CD14-positive monocyte (primary cell): ENCODE data around the gene BANP. TPM values are rescaled to one million over a fixed set of nuclear protein-coding genes. Genes with fewer than 3 reads are reported as not detected.
A peak's percentile ranks its signal among the peaks of the same experiment; 100 is the strongest.

ENCODE experiments used
- DNase-seq, 3 donors: peaks; one replicate each; pipeline ENCODE4 v3.0.0-alpha.2; 2011 to 2022
- H2AFZ ChIP-seq: 2 replicates; pipeline ENCODE4 v1.6.0; 2012; ENCODE audit warnings: mild to moderate bottlenecking, low read depth, low read length, inconsistent platforms; ENCODE audit not compliant: insufficient read depth, poor library complexity, severe bottlenecking
- H3K27ac ChIP-seq, 2 donors: 1 replicate in 1 of 2; 2 replicates in 1 of 2; pipeline ENCODE4 v1.5.1; 2012 to 2013; ENCODE audit warnings: low read length in 2 of 2, control low read depth in 1 of 2, inconsistent platforms in 1 of 2, low read depth in 1 of 2, mild to moderate bottlenecking in 1 of 2
- H3K27me3 ChIP-seq, 2 donors: one replicate each; pipeline versions ENCODE4 v1.6.0 to v1.6.1; 2011 to 2013; ENCODE audit warnings: low read length in 2 of 2; ENCODE audit not compliant: control insufficient read depth in 2 of 2, insufficient read depth in 2 of 2
- H3K36me3 ChIP-seq, 2 donors: replicated peaks in 1 of 2; 1 replicate in 1 of 2; 2 replicates in 1 of 2; pipeline versions ENCODE4 v1.5.1 to v1.6.1; 2012 to 2013; ENCODE audit warnings: low read length in 2 of 2, control low read depth in 1 of 2, inconsistent platforms in 1 of 2, mild to moderate bottlenecking in 1 of 2; ENCODE audit not compliant: insufficient read depth in 2 of 2, control insufficient read depth in 1 of 2
- H3K4me1 ChIP-seq, 2 donors: 1 replicate in 1 of 2; 2 replicates in 1 of 2; pipeline versions ENCODE4 v1.5.1 to v1.6.1; 2012 to 2013; ENCODE audit warnings: low read length in 2 of 2, control low read depth in 1 of 2, inconsistent platforms in 1 of 2, mild to moderate bottlenecking in 1 of 2, moderate library complexity in 1 of 2; ENCODE audit not compliant: insufficient read depth in 2 of 2, control insufficient read depth in 1 of 2
- H3K4me2 ChIP-seq: replicated peaks from 2 replicates; pipeline ENCODE3; 2012; ENCODE audit warnings: low read length, moderate library complexity, mild to moderate bottlenecking; ENCODE audit not compliant: poor library complexity, severe bottlenecking; ENCODE audit errors: extremely low read depth
- H3K4me3 ChIP-seq, 3 experiments: fragments of 200-600 bp in 1 of 3; sonication (generic) in 1 of 3; replicated peaks in 1 of 3; 1 replicate in 2 of 3; 2 replicates in 1 of 3; pipeline ENCODE4 v1.5.1; 2011 to 2013; ENCODE audit warnings: low read length in 3 of 3, mild to moderate bottlenecking in 3 of 3, control low read depth in 2 of 3, low read depth in 2 of 3, inconsistent platforms in 1 of 3, moderate library complexity in 1 of 3
- H3K79me2 ChIP-seq: 2 replicates; pipeline ENCODE4 v1.6.0; 2012; ENCODE audit warnings: mild to moderate bottlenecking, control low read depth, inconsistent platforms, low read length, moderate library complexity; ENCODE audit not compliant: insufficient read depth
- H3K9ac ChIP-seq: 2 replicates; pipeline ENCODE4 v1.6.0; 2017; ENCODE audit warnings: low read length, mild to moderate bottlenecking; ENCODE audit not compliant: insufficient read depth, poor library complexity, severe bottlenecking
- H3K9me3 ChIP-seq, 2 donors: replicated peaks in 1 of 2; 1 replicate in 1 of 2; 2 replicates in 1 of 2; pipeline versions ENCODE4 v1.5.1 to v1.6.1; 2012 to 2013; ENCODE audit warnings: low read length in 2 of 2, control low read depth in 1 of 2; ENCODE audit not compliant: control insufficient read depth in 1 of 2, insufficient read depth in 1 of 2
- H4K20me1 ChIP-seq: 2 replicates; pipeline ENCODE4 v1.6.0; 2012; ENCODE audit warnings: mild to moderate bottlenecking, low read length, control low read depth, moderate library complexity; ENCODE audit not compliant: insufficient read depth
- H3K27ac Mint-ChIP-seq, 7 donors: one replicate each; pipeline ENCODE4 v1.8.0; 2020; ENCODE audit warnings: mild to moderate bottlenecking in 7 of 7, mixed read lengths in 7 of 7, moderate library complexity in 6 of 7, inconsistent platforms in 2 of 7
- H3K27me3 Mint-ChIP-seq, 3 donors: one replicate each; pipeline ENCODE4 v1.8.0; 2021 to 2022; ENCODE audit warnings: low read depth in 3 of 3, mild to moderate bottlenecking in 3 of 3, mixed read lengths in 3 of 3, moderate library complexity in 3 of 3, inconsistent platforms in 1 of 3
- H3K36me3 Mint-ChIP-seq, 2 donors: one replicate each; pipeline ENCODE4 v1.8.0; 2020; ENCODE audit warnings: mixed read lengths in 2 of 2, inconsistent platforms in 1 of 2, mild to moderate bottlenecking in 1 of 2
- H3K4me1 Mint-ChIP-seq: one replicate; pipeline ENCODE4 v1.8.0; 2020; ENCODE audit warnings: mild to moderate bottlenecking, mixed read lengths
- H3K4me3 Mint-ChIP-seq, 2 donors: one replicate each; pipeline ENCODE4 v1.8.0; 2020; ENCODE audit warnings: mild to moderate bottlenecking in 2 of 2, mixed read lengths in 2 of 2, moderate library complexity in 1 of 2
- H3K9me3 Mint-ChIP-seq, 7 donors: one replicate each; pipeline ENCODE4 v1.8.0; 2020 to 2022; ENCODE audit warnings: mixed read lengths in 7 of 7, mild to moderate bottlenecking in 6 of 7, moderate library complexity in 6 of 7, inconsistent platforms in 2 of 7
- WGBS: methylation state at CpG from one replicate; pipeline ENCODE4 v1.1.5; 2013; ENCODE audit warnings: missing lambda C conversion rate; ENCODE audit not compliant: insufficient coverage; 5-methylcytosine and 5-hydroxymethylcytosine counted together
- intact Hi-C, 2 donors: fragments of 100-400 bp; cut with micrococcal nuclease; formaldehyde crosslinking; loops; one replicate each; pipeline versions ENCODE4 v1.15.0 to v1.15.1; 2023
- polyA plus RNA-seq, 3 donors: library from polyadenylated mRNA; depleted of rRNA in 1 of 3; unstranded in 2 of 3; stranded (reverse) in 1 of 3; fragments of 300-500 nt in 2 of 3; fragments of >200 nt in 1 of 3; fragmentation: Illumina TruSeq in 2 of 3; gene quantifications; 1 replicate in 2 of 3; 2 replicates in 1 of 3; pipeline ENCODE4 v1.2.3, GENCODE V29; 2012 to 2021
- TF ChIP-seq, protein P1 (sequence below): fragments of 200-600 bp; IDR thresholded peaks from one replicate; pipeline ENCODE4 v1.8.0; 2022; ENCODE audit warnings: antibody characterized with exemption, mild to moderate bottlenecking

The BANP gene
- polyA plus RNA-seq, 3 donors = 10.1 to 40.9 (median 11.7) TPM

DNA sequence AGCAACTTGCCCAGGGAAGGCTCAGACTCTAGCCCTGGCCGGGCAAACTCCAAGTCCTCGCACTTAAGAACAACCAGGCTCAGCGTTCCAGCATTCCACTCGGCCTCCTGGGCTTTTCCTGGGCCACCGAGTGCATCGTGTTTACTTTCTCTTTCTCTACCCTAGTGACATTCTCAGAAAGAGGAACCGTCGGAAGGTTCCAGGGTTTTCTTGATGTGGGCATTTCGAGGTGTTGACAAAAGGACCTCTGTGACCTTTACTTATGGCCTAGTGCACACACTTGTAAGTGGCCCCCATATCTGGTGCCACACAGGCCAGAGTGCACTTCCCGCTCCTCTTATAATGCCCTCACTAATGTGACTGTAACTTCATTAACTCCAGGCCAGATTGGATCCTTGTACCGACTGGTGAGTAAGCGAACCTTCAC is 3.1 kb upstream of the BANP start:
- TF ChIP-seq, protein P1, sequence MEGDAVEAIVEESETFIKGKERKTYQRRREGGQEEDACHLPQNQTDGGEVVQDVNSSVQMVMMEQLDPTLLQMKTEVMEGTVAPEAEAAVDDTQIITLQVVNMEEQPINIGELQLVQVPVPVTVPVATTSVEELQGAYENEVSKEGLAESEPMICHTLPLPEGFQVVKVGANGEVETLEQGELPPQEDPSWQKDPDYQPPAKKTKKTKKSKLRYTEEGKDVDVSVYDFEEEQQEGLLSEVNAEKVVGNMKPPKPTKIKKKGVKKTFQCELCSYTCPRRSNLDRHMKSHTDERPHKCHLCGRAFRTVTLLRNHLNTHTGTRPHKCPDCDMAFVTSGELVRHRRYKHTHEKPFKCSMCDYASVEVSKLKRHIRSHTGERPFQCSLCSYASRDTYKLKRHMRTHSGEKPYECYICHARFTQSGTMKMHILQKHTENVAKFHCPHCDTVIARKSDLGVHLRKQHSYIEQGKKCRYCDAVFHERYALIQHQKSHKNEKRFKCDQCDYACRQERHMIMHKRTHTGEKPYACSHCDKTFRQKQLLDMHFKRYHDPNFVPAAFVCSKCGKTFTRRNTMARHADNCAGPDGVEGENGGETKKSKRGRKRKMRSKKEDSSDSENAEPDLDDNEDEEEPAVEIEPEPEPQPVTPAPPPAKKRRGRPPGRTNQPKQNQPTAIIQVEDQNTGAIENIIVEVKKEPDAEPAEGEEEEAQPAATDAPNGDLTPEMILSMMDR = no peak
- intact Hi-C loops = no loop called here
- Histone ChIP-seq H3K79me2 (peaks cover 16% of the 10 kb centered on the region), H2AFZ (peak overlapping the region; percentile 85), H3K4me2 (peak overlapping the region; percentile 75), H3K36me3 (no peaks in the 10 kb centered on the region), H3K4me3 (peak overlapping the region; percentile 24 to 67 (median 25)), H3K27ac (peak overlapping the region; percentile 82 to 97), H4K20me1 (no peaks in the 10 kb centered on the region), H3K27me3 (no peaks in the 10 kb centered on the region), H3K9me3 (no peaks in the 10 kb centered on the region), H3K9ac (peak overlapping the region; percentile 73), H3K4me1 (peaks cover 50 to 63% of the 10 kb centered on the region in 2 donors)
- H3K36me3 Mint-ChIP-seq = peaks cover 4 to 6% of the 10 kb centered on the region in 2 donors
- peak overlapping the region; percentile 70 to 87 for H3K4me3 Mint-ChIP-seq
- 59% methylated on average over 5 of the region's 12 CpGs for WGBS
- H3K27me3 Mint-ChIP-seq = peaks cover 0 to 2% (median 2%) of the 10 kb centered on the region in 3 donors
- H3K9me3 Mint-ChIP-seq = no peaks in the 10 kb centered on the region
- peak overlapping the region; percentile 94 to 98 (median 97) for H3K27ac Mint-ChIP-seq
- DNase-seq = peak; percentile 69 to 83 (median 80)
- peaks cover 50% of the 10 kb centered on the region for H3K4me1 Mint-ChIP-seq

DNA sequence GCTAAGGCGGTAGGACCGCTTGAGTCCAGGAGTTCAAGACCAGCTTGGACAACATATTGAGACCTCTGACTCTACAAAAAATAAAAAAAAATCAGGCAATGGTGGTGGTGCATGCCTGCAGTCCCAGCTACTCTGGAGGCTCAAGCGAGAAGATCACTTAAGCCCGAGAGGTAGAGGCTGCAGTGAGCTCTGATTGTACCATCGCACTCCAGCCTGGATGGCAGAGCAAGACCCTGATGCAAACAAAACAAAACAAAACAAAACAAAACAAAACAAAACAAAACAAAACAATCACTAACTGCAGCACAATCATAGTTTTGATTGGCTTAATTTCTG is 2.5 kb upstream of the BANP start:
- Histone ChIP-seq H3K79me2 (peaks cover 19% of the 10 kb centered on the region), H3K27me3 (no peaks in the 10 kb centered on the region), H3K4me2 (peak overlapping the region; percentile 75), H3K9me3 (no peaks in the 10 kb centered on the region), H3K36me3 (no peaks in the 10 kb centered on the region), H3K27ac (peak overlapping the region; percentile 82 to 97), H3K9ac (no peak overlapping the region), H3K4me3 (no peak overlapping the region), H4K20me1 (no peaks in the 10 kb centered on the region), H3K4me1 (peaks cover 56 to 68% of the 10 kb centered on the region in 2 donors), H2AFZ (no peak overlapping the region)
- no peaks in the 10 kb centered on the region for H3K9me3 Mint-ChIP-seq
- intact Hi-C loops = no loop called here
- peaks cover 6 to 9% of the 10 kb centered on the region in 2 donors for H3K36me3 Mint-ChIP-seq
- no peak for DNase-seq
- peaks cover 0 to 2% (median 2%) of the 10 kb centered on the region in 3 donors for H3K27me3 Mint-ChIP-seq
- no peak overlapping the region for H3K4me3 Mint-ChIP-seq
- peak overlapping the region; percentile 94 to 98 (median 97) for H3K27ac Mint-ChIP-seq
- TF ChIP-seq, protein P1 = no peak
- 96% methylated on average over 3 of the region's 5 CpGs for WGBS
- H3K4me1 Mint-ChIP-seq = peaks cover 56% of the 10 kb centered on the region
